Stimulated activated CD4-positive, alpha-beta T cell treated with anti-CD3 and anti-CD28 coated beads, Interleukin-2, amount 100 ng/mL, for 24 hours (primary cell): ENCODE data around the gene BIK.
A peak's percentile ranks its signal among the peaks of the same experiment; 100 is the strongest.
"Not testable (repeated sequence)": the region's sequence is repeated elsewhere in the genome, so short reads cannot be mapped to it uniquely, and the experiment has no call there.

Source experiments
- DNase-seq, 2 donors: peaks; one replicate each; pipeline ENCODE4 v3.0.0-alpha.2; 2020

BIK gene

GRCh38 chr22:43110444-43110926 is at the start of gene BIK:
Gene BIK (plus strand): TSS chr22:43110750. CDS start chr22:43124023, 13,273 bp downstream.
- DNase-seq = peak; percentile 49 to 53

- DNase-seq = no peak
These were observed 44.4 kb upstream of the BIK start for GRCh38 chr22:43066134-43066533.

GRCh38 chr22:43066844-43067385 is 43.6 kb upstream of the BIK start:
- no peak for DNase-seq

- no peak for DNase-seq
These were observed 33.3 kb upstream of the BIK start for GRCh38 chr22:43077121-43077877.

- DNase-seq = no peak
These were observed 32.0 kb upstream of the BIK start for GRCh38 chr22:43078522-43078921.

- no peak for DNase-seq
These were observed 30.8 kb upstream of the BIK start for GRCh38 chr22:43079742-43080141.

GRCh38 chr22:43080616-43081015 is 29.9 kb upstream of the BIK start:
- no peak for DNase-seq

- DNase-seq = no peak
These were observed 28.6 kb upstream of the BIK start for GRCh38 chr22:43081968-43082367.

- no peak for DNase-seq
These were observed 24.6 kb upstream of the BIK start for GRCh38 chr22:43085658-43086606.

GRCh38 chr22:43088627-43088983 is 21.9 kb upstream of the BIK start:
- DNase-seq = no peak

- DNase-seq = peak; percentile 90 to 95
These were observed 21.4 kb upstream of the BIK start, which contains the start of gene TTLL1 for GRCh38 chr22:43088984-43089717. Gene TTLL1 (minus strand): TSS chr22:43089391. CDS start chr22:43075586, 13,805 bp downstream.

- DNase-seq = peak; percentile 48 to 49
These were observed 20.3 kb upstream of the BIK start for GRCh38 chr22:43090130-43090789.

- no peak for DNase-seq
These were observed 18.5 kb upstream of the BIK start for GRCh38 chr22:43092085-43092484.

GRCh38 chr22:43094085-43094484 is 16.5 kb upstream of the BIK start:
- DNase-seq = no peak

- no peak for DNase-seq
These were observed 16.0 kb upstream of the BIK start for GRCh38 chr22:43094551-43094950.

GRCh38 chr22:43096420-43096819 is 14.1 kb upstream of the BIK start:
- DNase-seq = no peak

- DNase-seq = no peak
These were observed 12.2 kb upstream of the BIK start for GRCh38 chr22:43098356-43098755.

GRCh38 chr22:43099095-43099494 is 11.5 kb upstream of the BIK start:
- no peak for DNase-seq

GRCh38 chr22:43100225-43100624 is 10.3 kb upstream of the BIK start:
- no peak for DNase-seq

GRCh38 chr22:43101306-43101705 is 9.2 kb upstream of the BIK start:
- no peak for DNase-seq

GRCh38 chr22:43104056-43104625 is 6.4 kb upstream of the BIK start:
- DNase-seq = peak; percentile 23 to 27

GRCh38 chr22:43104950-43105349 is 5.6 kb upstream of the BIK start:
- not testable (repeated sequence) for DNase-seq
